GM12864 (cell line): ENCODE measurements around the gene ITGA5.

Experiments
- DNase-seq: peaks from one replicate; pipeline ENCODE4 v3.0.0-alpha.2; 2011; ENCODE audit warnings: low read depth
- H3K4me3 ChIP-seq: 2 replicates; pipeline ENCODE4 v1.5.1; 2011; ENCODE audit warnings: mild to moderate bottlenecking, low read depth, low read length, control low read depth
- TF ChIP-seq, protein P1 (sequence below): IDR thresholded peaks from 2 replicates; pipeline ENCODE4 v1.5.1; 2011; ENCODE audit warnings: low read depth, mild to moderate bottlenecking, moderate library complexity, low read length, control low read depth, inconsistent platforms; ENCODE audit errors: missing control alignments

ITGA5 gene

DNA sequence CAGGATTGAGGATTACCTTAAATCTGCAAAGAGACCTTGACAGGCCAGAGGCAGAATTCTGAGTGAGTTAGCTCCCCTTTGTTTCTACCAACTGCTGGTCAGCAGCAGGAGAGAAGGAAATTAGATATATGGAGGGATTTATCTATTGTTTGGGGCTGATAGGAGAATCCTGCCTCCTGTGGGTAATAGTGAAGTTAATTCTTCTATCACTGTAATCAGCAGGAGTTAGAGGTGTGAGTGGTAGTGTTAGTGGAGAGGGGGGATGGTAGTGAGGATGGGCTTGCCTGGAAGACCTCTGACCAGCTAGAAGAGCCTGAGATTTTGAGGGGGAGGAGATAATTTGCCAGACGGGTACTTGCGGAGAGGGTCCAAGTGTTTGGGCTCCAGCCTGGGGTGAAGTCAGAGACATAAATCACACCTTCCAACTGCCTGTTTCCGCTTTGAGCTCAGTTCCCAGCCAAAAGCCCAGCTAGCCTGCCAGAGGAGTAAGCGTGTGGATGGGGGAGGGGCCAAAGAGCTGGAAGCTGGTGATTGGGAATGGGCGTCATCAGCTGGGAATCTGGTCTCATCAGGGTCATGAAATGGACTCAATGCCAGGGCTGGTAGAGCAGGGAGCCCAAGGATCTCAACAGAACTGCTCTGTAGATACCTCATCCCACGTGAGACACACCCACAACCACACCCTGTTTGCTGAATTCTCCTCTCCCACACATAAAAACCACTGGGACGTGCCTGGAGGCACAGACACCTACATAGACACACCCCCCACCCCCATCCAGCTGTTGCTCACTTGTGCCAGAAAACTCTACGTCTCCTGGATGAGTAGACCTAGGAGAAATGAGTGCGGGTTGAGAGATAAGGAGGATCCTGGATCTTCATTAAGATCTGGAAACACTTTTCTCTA lies 13.1 kb upstream of the ITGA5 start:
- no peak for DNase-seq
- TF ChIP-seq, protein P1, sequence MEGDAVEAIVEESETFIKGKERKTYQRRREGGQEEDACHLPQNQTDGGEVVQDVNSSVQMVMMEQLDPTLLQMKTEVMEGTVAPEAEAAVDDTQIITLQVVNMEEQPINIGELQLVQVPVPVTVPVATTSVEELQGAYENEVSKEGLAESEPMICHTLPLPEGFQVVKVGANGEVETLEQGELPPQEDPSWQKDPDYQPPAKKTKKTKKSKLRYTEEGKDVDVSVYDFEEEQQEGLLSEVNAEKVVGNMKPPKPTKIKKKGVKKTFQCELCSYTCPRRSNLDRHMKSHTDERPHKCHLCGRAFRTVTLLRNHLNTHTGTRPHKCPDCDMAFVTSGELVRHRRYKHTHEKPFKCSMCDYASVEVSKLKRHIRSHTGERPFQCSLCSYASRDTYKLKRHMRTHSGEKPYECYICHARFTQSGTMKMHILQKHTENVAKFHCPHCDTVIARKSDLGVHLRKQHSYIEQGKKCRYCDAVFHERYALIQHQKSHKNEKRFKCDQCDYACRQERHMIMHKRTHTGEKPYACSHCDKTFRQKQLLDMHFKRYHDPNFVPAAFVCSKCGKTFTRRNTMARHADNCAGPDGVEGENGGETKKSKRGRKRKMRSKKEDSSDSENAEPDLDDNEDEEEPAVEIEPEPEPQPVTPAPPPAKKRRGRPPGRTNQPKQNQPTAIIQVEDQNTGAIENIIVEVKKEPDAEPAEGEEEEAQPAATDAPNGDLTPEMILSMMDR: no peak
- H3K4me3 ChIP-seq: no peak overlapping the region

DNA sequence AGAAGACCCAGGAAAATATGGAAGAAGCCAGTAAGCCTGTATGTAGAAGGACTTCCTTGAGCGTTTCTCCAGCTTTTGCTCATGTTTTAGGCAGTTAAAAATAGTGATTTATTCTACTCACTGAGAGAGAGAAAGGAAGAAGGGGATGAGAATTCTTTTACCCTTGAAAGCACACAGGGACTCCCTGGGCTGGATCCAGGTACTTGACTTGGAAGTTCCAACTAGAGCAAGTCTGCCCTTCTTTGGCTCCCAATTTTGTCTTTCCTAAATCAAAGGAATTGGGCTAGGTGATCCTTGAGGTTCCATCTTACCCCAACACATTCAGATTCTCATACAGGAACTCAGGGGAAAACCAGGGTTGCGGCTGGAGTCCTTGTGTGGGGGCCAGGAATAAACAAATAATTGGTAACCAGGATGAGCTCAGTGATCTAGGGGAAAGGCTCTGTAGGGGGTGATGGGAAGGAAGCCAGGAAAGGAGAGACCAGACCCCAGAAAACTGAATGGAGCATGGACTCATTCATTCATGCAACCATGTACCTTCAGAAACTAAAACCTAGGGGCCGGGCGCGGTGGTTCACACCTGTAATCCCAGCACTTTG lies 11.5 kb upstream of the ITGA5 start:
- no peak overlapping the region for H3K4me3 ChIP-seq
- TF ChIP-seq, protein P1: no peak
- no peak for DNase-seq

DNA sequence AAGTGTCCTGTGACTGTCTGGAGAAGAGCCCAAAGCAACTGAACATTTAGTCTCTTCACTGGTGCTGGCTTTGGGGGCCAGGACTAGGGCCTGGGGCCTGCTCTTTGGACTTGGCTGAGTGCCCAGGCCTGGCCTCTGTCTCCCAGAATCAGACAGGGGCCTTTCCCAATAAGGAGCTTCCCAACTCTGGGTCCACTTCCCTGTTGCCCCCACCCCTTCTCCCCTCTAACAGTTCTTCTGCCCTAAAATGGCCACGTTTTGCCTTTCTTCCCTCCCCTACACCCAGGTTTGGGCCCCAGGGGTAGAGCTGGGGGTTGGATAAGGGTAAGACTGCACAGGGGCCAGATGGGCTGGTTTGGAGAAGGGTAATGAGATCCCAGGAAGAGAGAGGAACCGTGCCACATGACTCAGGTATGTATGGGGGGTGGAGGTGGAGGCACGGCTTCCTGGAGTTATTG lies 10.0 kb upstream of the ITGA5 start:
- no peak overlapping the region for H3K4me3 ChIP-seq
- no peak for DNase-seq
- TF ChIP-seq, protein P1: no peak

DNA sequence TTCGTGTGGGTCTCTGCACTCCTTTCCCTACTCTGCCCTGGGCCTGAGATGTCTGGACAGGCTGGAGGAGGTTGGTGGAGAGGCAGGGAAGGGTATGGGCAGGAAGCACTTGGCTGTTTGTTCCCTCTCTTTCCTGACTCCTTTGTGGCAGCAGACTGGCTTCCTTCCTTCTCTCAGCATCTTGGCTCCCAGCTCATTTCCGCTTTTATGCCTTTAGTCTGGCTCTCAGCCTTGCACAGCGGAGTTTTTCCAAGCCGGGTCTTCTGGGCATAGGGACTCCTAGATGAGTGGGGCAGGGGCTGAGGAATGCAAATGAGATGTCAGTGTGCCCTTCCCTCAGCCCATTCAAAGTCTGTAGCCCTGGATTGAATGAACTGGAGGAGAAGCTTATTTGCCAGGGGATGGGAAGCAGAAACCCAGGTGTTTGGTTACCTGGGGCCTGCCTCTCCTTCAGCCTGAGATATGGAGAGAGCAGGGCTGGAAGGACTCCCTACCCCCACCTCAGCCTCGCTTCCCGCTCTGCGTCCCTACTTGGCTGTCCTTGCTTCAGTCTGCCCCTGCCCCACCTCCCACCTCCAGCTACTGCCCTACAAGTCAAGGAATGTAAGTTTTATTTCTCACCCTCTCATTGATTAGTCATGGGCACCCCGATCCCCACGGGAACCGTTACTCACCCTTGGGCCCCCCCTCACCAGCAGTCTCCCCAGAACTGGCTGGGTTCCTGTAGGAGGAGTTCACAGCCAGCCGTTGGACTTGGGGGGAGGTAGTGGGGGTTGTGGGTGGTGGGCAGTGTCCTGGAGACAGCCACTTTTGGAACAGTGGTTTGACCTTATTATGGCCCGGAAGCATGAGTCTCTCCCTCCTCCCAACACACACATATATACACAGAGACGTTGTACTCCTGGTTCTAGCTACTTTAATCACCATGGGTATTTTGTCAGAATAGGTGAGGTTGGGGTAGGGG lies 9.3 kb upstream of the ITGA5 start:
- no peak overlapping the region for H3K4me3 ChIP-seq
- TF ChIP-seq, protein P1: no peak
- DNase-seq: no peak

DNA sequence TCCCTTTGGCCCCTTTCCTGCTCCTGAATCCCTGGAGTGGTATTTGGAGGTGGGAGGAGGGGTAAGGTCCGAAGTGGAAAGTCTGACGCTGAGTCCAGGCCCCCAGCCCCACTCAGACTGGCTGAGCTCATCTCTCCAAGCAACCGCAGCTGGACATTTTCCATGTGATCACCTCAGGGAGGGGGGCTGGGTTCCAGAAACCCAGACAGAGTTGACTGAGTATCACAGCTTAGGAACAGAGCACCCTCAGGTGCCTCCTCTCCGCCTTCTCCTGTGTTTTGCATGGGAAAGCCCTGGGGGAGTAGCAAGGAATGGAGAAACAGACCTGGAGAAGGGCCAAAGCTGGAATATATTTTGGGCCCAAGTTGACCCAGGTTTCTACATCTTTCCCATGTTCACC lies 8.0 kb upstream of the ITGA5 start:
- H3K4me3 ChIP-seq: no peak overlapping the region
- TF ChIP-seq, protein P1: no peak
- no peak for DNase-seq

DNA sequence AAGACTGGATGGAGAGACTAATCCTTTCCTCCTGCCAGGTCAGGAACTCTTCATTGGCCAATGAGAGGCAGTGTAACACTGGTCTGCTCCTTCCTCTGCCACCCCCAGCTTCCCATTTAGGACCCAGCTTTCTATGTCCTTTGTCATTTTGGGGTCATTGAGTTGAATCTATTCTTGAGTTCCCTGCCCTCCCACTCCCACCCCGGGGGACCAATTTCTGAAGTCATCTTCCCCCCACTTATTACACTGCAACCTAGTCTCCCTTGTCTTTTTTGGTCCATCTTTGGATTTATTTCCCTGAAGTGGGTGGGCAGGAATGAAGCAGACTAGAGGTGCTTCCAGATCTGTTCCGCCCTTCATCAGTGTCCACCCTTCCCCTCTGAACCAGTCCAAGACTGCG lies 7.6 kb upstream of the ITGA5 start:
- TF ChIP-seq, protein P1: no peak

More for the DNA sequence above, 7.6 kb upstream of the ITGA5 start:
- no peak overlapping the region for H3K4me3 ChIP-seq
- no peak for DNase-seq
